Measurements from ENCODE around the gene SNAPIN.

Gene SNAPIN

GRCh38 chr1:153643816-153644215 lies 14.7 kb upstream of the SNAPIN start:
- Histone ChIP-seq H2AFZ (ENCODE audit: low read depth, low read length) (no peak overlapping the region), H3K9me3 (ENCODE audit: insufficient read depth, low read length) (no peaks in the 10 kb centered on the region), H3K4me3 (ENCODE audit: low read length) (no peak overlapping the region), H3K79me2 (ENCODE audit: low read length) (peaks cover 36% of the 10 kb centered on the region), H3K4me1 (ENCODE audit: low read length) (no peaks in the 10 kb centered on the region), H3K27me3 (ENCODE audit: low read depth, low read length) (no peaks in the 10 kb centered on the region), H4K20me1 (ENCODE audit: insufficient read depth, low read length) (peaks cover 10% of the 10 kb centered on the region; the same call in 1 of the 2 replicates), H3K27ac (ENCODE audit: low read length) (no peak overlapping the region), H3K36me3 (replicated peaks; ENCODE audit: low read depth, low read length) (peaks cover 81% of the 10 kb centered on the region), H3K4me2 (ENCODE audit: low read length) (no peak overlapping the region), H3K9ac (ENCODE audit: low read length) (no peak overlapping the region)
- TF ChIP-seq, protein P1, sequence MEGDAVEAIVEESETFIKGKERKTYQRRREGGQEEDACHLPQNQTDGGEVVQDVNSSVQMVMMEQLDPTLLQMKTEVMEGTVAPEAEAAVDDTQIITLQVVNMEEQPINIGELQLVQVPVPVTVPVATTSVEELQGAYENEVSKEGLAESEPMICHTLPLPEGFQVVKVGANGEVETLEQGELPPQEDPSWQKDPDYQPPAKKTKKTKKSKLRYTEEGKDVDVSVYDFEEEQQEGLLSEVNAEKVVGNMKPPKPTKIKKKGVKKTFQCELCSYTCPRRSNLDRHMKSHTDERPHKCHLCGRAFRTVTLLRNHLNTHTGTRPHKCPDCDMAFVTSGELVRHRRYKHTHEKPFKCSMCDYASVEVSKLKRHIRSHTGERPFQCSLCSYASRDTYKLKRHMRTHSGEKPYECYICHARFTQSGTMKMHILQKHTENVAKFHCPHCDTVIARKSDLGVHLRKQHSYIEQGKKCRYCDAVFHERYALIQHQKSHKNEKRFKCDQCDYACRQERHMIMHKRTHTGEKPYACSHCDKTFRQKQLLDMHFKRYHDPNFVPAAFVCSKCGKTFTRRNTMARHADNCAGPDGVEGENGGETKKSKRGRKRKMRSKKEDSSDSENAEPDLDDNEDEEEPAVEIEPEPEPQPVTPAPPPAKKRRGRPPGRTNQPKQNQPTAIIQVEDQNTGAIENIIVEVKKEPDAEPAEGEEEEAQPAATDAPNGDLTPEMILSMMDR (IDR thresholded peaks at IDR 0.05; ENCODE audit: low read depth, low read length): no peak
- no peak for TF ChIP-seq EZH2phosphoT487 (IDR thresholded peaks at IDR 0.05; ENCODE audit: low read depth)

DNA sequence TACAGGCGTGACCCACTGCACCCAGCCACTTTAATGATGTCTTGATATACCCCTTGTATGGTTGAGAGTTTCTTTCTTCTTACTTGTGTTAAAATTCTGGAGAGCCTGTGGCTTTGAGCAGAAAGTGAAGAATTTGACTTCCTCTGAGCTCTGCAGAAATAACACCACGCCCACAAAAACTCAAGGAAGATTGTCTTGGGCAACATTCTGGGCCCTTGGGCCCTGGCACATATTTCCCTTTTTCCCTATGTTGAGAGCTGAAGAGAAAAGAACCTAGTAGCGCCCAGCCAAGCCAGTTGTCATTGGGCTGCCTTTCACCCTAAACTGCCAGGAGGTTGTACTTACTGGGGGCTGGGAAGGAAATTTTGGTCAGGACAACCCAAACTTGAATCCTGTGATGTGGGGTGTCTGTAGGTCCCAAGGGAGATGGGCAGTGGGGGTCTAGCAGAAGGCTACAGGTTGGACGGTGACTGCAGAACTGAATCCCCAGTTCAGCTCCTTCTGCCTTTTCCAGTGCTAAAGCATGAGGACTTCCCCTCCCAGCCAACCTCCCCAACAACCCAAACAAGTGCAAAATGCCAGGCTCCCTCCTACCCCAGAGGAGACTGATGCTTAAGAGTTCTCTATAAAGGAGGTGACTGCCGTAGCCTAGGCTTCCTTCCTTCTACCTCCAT lies 11.7 kb upstream of the SNAPIN start:
- peaks cover 3% of the 10 kb centered on the region; the same call in 1 of the 2 replicates for H4K20me1 ChIP-seq (ENCODE audit: insufficient read depth, low read length)
- H2AFZ ChIP-seq (ENCODE audit: low read depth, low read length): no peak overlapping the region
- no peaks in the 10 kb centered on the region for H3K4me1 ChIP-seq (ENCODE audit: low read length)
- no peak overlapping the region for H3K4me2 ChIP-seq (ENCODE audit: low read length)
- H3K9ac ChIP-seq (ENCODE audit: low read length): no peak overlapping the region
- H3K9me3 ChIP-seq (ENCODE audit: insufficient read depth, low read length): no peaks in the 10 kb centered on the region
- no peaks in the 10 kb centered on the region for H3K27me3 ChIP-seq (ENCODE audit: low read depth, low read length)
- peaks cover 12% of the 10 kb centered on the region for H3K79me2 ChIP-seq (ENCODE audit: low read length)
- H3K27ac ChIP-seq (ENCODE audit: low read length): no peak overlapping the region
- H3K36me3 ChIP-seq (replicated peaks; ENCODE audit: low read depth, low read length): peaks cover 59% of the 10 kb centered on the region
- H3K4me3 ChIP-seq (ENCODE audit: low read length): no peak overlapping the region
- TF ChIP-seq EZH2phosphoT487 (IDR thresholded peaks at IDR 0.05; ENCODE audit: low read depth): no peak
- TF ChIP-seq, protein P1 (IDR thresholded peaks at IDR 0.05; ENCODE audit: low read depth, low read length): no peak

GRCh38 chr1:153647346-153647714 lies 11.2 kb upstream of the SNAPIN start:
- Histone ChIP-seq H3K27me3 (ENCODE audit: low read depth, low read length) (no peaks in the 10 kb centered on the region), H3K4me2 (ENCODE audit: low read length) (no peak overlapping the region), H3K9ac (ENCODE audit: low read length) (no peak overlapping the region), H2AFZ (ENCODE audit: low read depth, low read length) (no peak overlapping the region), H3K79me2 (ENCODE audit: low read length) (peaks cover 8% of the 10 kb centered on the region), H3K27ac (ENCODE audit: low read length) (no peak overlapping the region), H4K20me1 (ENCODE audit: insufficient read depth, low read length) (peaks cover 3% of the 10 kb centered on the region; the same call in 1 of the 2 replicates), H3K4me3 (ENCODE audit: low read length) (no peak overlapping the region), H3K36me3 (replicated peaks; ENCODE audit: low read depth, low read length) (peaks cover 54% of the 10 kb centered on the region), H3K9me3 (ENCODE audit: insufficient read depth, low read length) (no peaks in the 10 kb centered on the region), H3K4me1 (ENCODE audit: low read length) (no peaks in the 10 kb centered on the region)
- TF ChIP-seq, protein P1 (IDR thresholded peaks at IDR 0.05; ENCODE audit: low read depth, low read length): no peak
- TF ChIP-seq EZH2phosphoT487 (IDR thresholded peaks at IDR 0.05; ENCODE audit: low read depth): no peak

DNA sequence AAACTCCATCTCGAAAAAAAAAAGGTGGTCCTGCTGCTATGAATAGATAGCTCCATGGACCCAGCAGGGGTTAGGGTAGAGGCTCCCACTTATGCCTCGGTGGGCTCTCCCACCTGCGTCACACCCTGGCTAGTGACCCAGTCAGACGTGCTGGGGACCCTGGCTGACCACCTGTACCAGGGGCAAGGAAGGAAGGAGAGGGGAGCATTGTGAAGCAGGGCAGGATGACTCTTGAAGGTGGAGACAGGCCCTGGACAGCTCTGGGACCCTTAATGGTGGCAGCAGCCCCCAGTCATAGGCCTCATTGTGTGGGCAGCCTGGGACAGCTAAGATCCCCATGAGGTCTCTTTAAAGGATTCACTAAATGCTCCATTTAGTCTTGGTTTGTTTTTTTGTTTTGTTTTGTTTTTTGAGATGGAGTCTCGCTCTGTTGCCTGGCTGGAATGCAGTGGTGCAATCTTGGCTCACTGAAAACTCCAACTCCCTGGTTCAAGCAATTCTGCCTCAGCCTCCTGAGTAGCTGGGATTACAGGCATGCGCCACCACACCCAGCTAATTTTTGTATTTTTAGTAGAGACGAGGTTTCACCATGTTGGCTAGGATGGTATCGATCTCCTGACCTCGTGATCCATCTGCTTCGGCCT lies 10.4 kb upstream of the SNAPIN start:
- peaks cover 5% of the 10 kb centered on the region; the same call in 1 of the 2 replicates for H3K4me1 ChIP-seq (ENCODE audit: low read length)
- no peak for TF ChIP-seq EZH2phosphoT487 (IDR thresholded peaks at IDR 0.05; ENCODE audit: low read depth)
- TF ChIP-seq, protein P1 (IDR thresholded peaks at IDR 0.05; ENCODE audit: low read depth, low read length): no peak
- H3K4me2 ChIP-seq (ENCODE audit: low read length): no peak overlapping the region

More for the DNA sequence above, 10.4 kb upstream of the SNAPIN start:
- Histone ChIP-seq H3K27me3 (ENCODE audit: low read depth, low read length) (no peaks in the 10 kb centered on the region), H3K4me3 (ENCODE audit: low read length) (no peak overlapping the region), H3K27ac (ENCODE audit: low read length) (no peak overlapping the region), H3K9ac (ENCODE audit: low read length) (no peak overlapping the region), H4K20me1 (ENCODE audit: insufficient read depth, low read length) (peaks cover 3% of the 10 kb centered on the region; the same call in 1 of the 2 replicates), H3K79me2 (ENCODE audit: low read length) (peaks cover 5% of the 10 kb centered on the region), H2AFZ (ENCODE audit: low read depth, low read length) (no peak overlapping the region), H3K9me3 (ENCODE audit: insufficient read depth, low read length) (no peaks in the 10 kb centered on the region), H3K36me3 (replicated peaks; ENCODE audit: low read depth, low read length) (peaks cover 46% of the 10 kb centered on the region)

Measured in OCI-LY3 (cell line).